HepG2 (cell line): ENCODE measurements around the gene MGA. TPM values are rescaled to one million over a fixed set of nuclear protein-coding genes. Genes with fewer than 3 reads are reported as not detected.

Source experiments
- ATAC-seq: fragments of 200-7000 bp; cut with Tn5 transposase; 3 replicates; pipeline ENCODE4 v1.9.1; 2020; ENCODE audit warnings: mild to moderate bottlenecking, moderate library complexity
- BruUV-seq: library from RNA; stranded (reverse); fragments of 400-500 nt; replicated peaks from 2 replicates; lab custom pipeline; 2021; lab: Mats Ljungman, UMichigan
- CTCF ChIA-PET: fragments of 300-600 bp; formaldehyde crosslinking; extraction: SDS; loops from one replicate; lab custom pipeline; 2021; ENCODE audit warnings: low total read pairs, inconsistent platforms, low intra/inter-chr PET ratio; lab: Yijun Ruan, JAX
- POLR2A ChIA-PET: fragments of 350-600 bp; sonication (Branson Sonifier 250); formaldehyde crosslinking; loops from one replicate; lab custom pipeline; 2020; ENCODE audit warnings: antibody characterized with exemption, inconsistent platforms; lab: Yijun Ruan, JAX
- DNase-seq: peaks from one replicate; pipeline ENCODE4 v3.0.0-alpha.2; 2015; ENCODE audit warnings: low spot score
- FAIRE-seq: peaks from 3 replicates; lab custom pipeline; 2011; peaks lifted over from hg19 to GRCh38; lab: Jason Lieb, UNC
- H2AFZ ChIP-seq: one replicate; pipeline ENCODE4 v1.6.1; 2011; ENCODE audit warnings: low read length, inconsistent platforms
- H3K27ac ChIP-seq: fragments of 300-600 bp; 3 replicates; pipeline ENCODE4 v1.8.0; 2011; ENCODE audit warnings: mixed run types, mild to moderate bottlenecking, mixed read lengths, low read length, inconsistent platforms; ENCODE audit not compliant: insufficient read depth; ENCODE audit errors: extremely low read length
- H3K27me3 ChIP-seq, 2 experiments: fragments of 200-600 bp in 1 of 2; 2 replicates in 1 of 2; 3 replicates in 1 of 2; pipeline versions ENCODE4 v1.6.0 to v1.8.0; 2011; ENCODE audit warnings: low read length in 2 of 2, mild to moderate bottlenecking in 2 of 2, moderate library complexity in 2 of 2, inconsistent platforms in 1 of 2; ENCODE audit not compliant: insufficient read depth in 2 of 2, control insufficient read depth in 1 of 2
- H3K36me3 ChIP-seq, 2 experiments: fragments of 200-600 bp in 1 of 2; replicated peaks in 1 of 2; 2 replicates in 1 of 2; 3 replicates in 1 of 2; pipeline versions ENCODE4 v1.5.1 to v1.8.0; 2011; ENCODE audit warnings: low read length in 2 of 2, inconsistent platforms in 1 of 2; ENCODE audit not compliant: insufficient read depth in 2 of 2, control insufficient read depth in 1 of 2
- H3K4me1 ChIP-seq: 2 replicates; pipeline ENCODE4 v1.5.1; 2012; ENCODE audit warnings: low read length, inconsistent platforms; ENCODE audit not compliant: insufficient read depth
- H3K4me2 ChIP-seq: 2 replicates; pipeline ENCODE4 v1.6.0; 2011; ENCODE audit warnings: low read depth, low read length, inconsistent platforms
- H3K4me3 ChIP-seq, 3 experiments: fragments of 200-600 bp in 1 of 3; sonication (generic), shearing (Covaris generic) in 1 of 3; replicated peaks in 1 of 3; 2 replicates each; pipeline ENCODE4 v1.5.1; 2011 to 2016; ENCODE audit warnings: low read length in 3 of 3, inconsistent platforms in 2 of 3, low read depth in 2 of 3, mild to moderate bottlenecking in 2 of 3, control low read depth in 1 of 3, mixed read lengths in 1 of 3; ENCODE audit not compliant: insufficient read depth in 1 of 3
- H3K79me2 ChIP-seq: one replicate; pipeline ENCODE4 v1.6.1; 2011; ENCODE audit warnings: low read length, inconsistent platforms; ENCODE audit not compliant: insufficient read depth
- H3K9ac ChIP-seq: 2 replicates; pipeline ENCODE4 v1.6.0; 2011; ENCODE audit warnings: mild to moderate bottlenecking, low read depth, low read length, inconsistent platforms; ENCODE audit not compliant: insufficient read depth
- H3K9me3 ChIP-seq: 2 replicates; pipeline ENCODE4 v1.5.1; 2012; ENCODE audit warnings: mild to moderate bottlenecking, low read length
- H4K20me1 ChIP-seq: 2 replicates; pipeline ENCODE4 v1.6.0; 2011; ENCODE audit warnings: inconsistent platforms, mild to moderate bottlenecking, low read length, moderate library complexity; ENCODE audit not compliant: insufficient read depth
- CREB1 ChIP-seq, 2 experiments: fragments of 450-650 bp in 1 of 2; IDR thresholded peaks; 2 replicates each; pipeline ENCODE4 v1.6.1; 2016 to 2017; ENCODE audit warnings: control low read depth in 1 of 2, mild to moderate bottlenecking in 1 of 2, missing compliant biosample characterization in 1 of 2, missing genetic modification characterization in 1 of 2
- CREM ChIP-seq, 2 experiments: sonication (generic) in 1 of 2; formaldehyde crosslinking in 1 of 2; IDR thresholded peaks; 2 replicates each; pipeline versions ENCODE4 v1.4.0 to v1.6.1; 2016 to 2020; ENCODE audit warnings: antibody characterized with exemption in 1 of 2, mild to moderate bottlenecking in 1 of 2, missing genetic modification reagents in 1 of 2
- EP300 ChIP-seq, 3 experiments: sonication (generic) in 1 of 3; formaldehyde crosslinking in 1 of 3; IDR thresholded peaks; 2 replicates each; pipeline versions ENCODE4 v1.5.1 to v1.6.1; 2011 to 2020; ENCODE audit warnings: low read depth in 2 of 3, low read length in 2 of 3, borderline replicate concordance in 1 of 3, improper control_type of control experiment in 1 of 3, mild to moderate bottlenecking in 1 of 3, missing genetic modification reagents in 1 of 3, moderate library complexity in 1 of 3
- RBM22 ChIP-seq: fragments of 200-400 bp; formaldehyde crosslinking; optimal IDR thresholded peaks from 2 replicates; pipeline ENCODE3; 2017; ENCODE audit warnings: mild to moderate bottlenecking, low read length, moderate library complexity
- SMARCE1 ChIP-seq: fragments of 450-650 bp; IDR thresholded peaks from 2 replicates; pipeline ENCODE4 v1.6.1; 2017; ENCODE audit warnings: borderline replicate concordance
- SP1 ChIP-seq, 2 experiments: fragments of 450-650 bp in 1 of 2; sonication (generic) in 1 of 2; formaldehyde crosslinking in 1 of 2; IDR thresholded peaks; 2 replicates each; pipeline versions ENCODE4 v1.4.0 to v1.6.1; 2016 to 2020; ENCODE audit warnings: missing genetic modification reagents in 1 of 2
- SUZ12 ChIP-seq: fragments of 150-350 bp; IDR thresholded peaks from 2 replicates; pipeline ENCODE4 v1.6.1; 2014; ENCODE audit warnings: low read depth, low read length
- TAF1 ChIP-seq: sonication (generic); formaldehyde crosslinking; IDR thresholded peaks from 2 replicates; pipeline ENCODE4 v1.4.0; 2020; ENCODE audit warnings: missing genetic modification reagents
- THAP9 ChIP-seq: sonication (generic); formaldehyde crosslinking; IDR thresholded peaks from 2 replicates; pipeline ENCODE4; 2020; ENCODE audit warnings: missing genetic modification reagents, mild to moderate bottlenecking, borderline replicate concordance
- ZNF431 ChIP-seq: sonication (generic); formaldehyde crosslinking; IDR thresholded peaks from 2 replicates; pipeline ENCODE4 v1.9.0; 2022; ENCODE audit warnings: missing genetic modification reagents, low read depth, mild to moderate bottlenecking, borderline replicate concordance
- ZNF556 ChIP-seq: sonication (generic); formaldehyde crosslinking; IDR thresholded peaks from 2 replicates; pipeline ENCODE4 v1.4.0; 2020; ENCODE audit warnings: mild to moderate bottlenecking, missing genetic modification reagents, borderline replicate concordance
- WGBS: methylation state at CpG from one replicate; pipeline ENCODE4 v1.1.6; 2017; ENCODE audit warnings: low lambda C conversion rate; 5-methylcytosine and 5-hydroxymethylcytosine counted together
- in situ Hi-C: cut with HindIII; loops from 2 replicates; pipeline ENCODE4 v1.10.0; 2017; ENCODE audit warnings: low pct_unique_long_range_greater_than_20kb; ENCODE audit not compliant: extremely low pct_ligation_motif_present
- intact Hi-C: fragments of 100-400 bp; cut with micrococcal nuclease; formaldehyde crosslinking; loops from one replicate; pipeline ENCODE4 v1.10.0; 2022; ENCODE audit not compliant: unreplicated experiment
- polyA plus RNA-seq, 8 experiments: library from polyadenylated mRNA; depleted of rRNA in 3 of 8; stranded (reverse) in 7 of 8; unstranded in 1 of 8; fragments of >200 nt; fragmentation: Illumina TruSeq in 4 of 8; extraction: Trizol in 4 of 8; gene quantifications; 2 replicates each; pipeline versions ENCODE4 v1.2.1 to v1.2.3, GENCODE V29; 2011 to 2016; ENCODE audit warnings: low read depth in 4 of 8, missing spikeins in 1 of 8, mixed read lengths in 1 of 8; ENCODE audit not compliant: insufficient read depth in 1 of 8
- total RNA-seq, 5 experiments: library from RNA; depleted of rRNA; stranded (reverse); fragments of >200 nt; fragmentation: Illumina TruSeq; extraction: Trizol; gene quantifications; 2 replicates each; pipeline ENCODE4 v1.2.3, GENCODE V29; 2016; ENCODE audit warnings: low read depth in 1 of 5

MGA gene
- total and polyA plus RNA-seq, 2 of the 13 experiments (the other 11 are each of a cell fraction or from before 2014, with no cell fraction given): 5.3 to 59.0 TPM

- Histone ChIP-seq H2AFZ (peak overlapping the region; percentile 68), H3K36me3 (no peaks in the 10 kb centered on the region), H3K9me3 (no peaks in the 10 kb centered on the region), H3K4me2 (peak overlapping the region; percentile 77), H4K20me1 (no peaks in the 10 kb centered on the region), H3K79me2 (peaks cover 28% of the 10 kb centered on the region), H3K9ac (peak overlapping the region; percentile 70), H3K27me3 (no peaks in the 10 kb centered on the region), H3K4me1 (peaks cover 26% of the 10 kb centered on the region), H3K4me3 (peak overlapping the region; percentile 23 to 63 (median 59); a peak in 5 of 6 replicates), H3K27ac (peak overlapping the region; percentile 83)
- intact Hi-C loops (loop anchor here (5.0 kb wide), 1 partner anchor 63 kb away; the partner anchor contains the start of gene TYRO3), in situ Hi-C loops (no loop called here)
- WGBS: 20% methylated on average over 11 of the region's 18 CpGs
- no peak for FAIRE-seq
- TF ChIP-seq SP1 (IDR thresholded peaks at IDR 0.05) (no peak), SP1 (CRISPR knock-in tag; IDR thresholded peaks at IDR 0.05) (no peak), EP300 (IDR thresholded peaks at IDR 0.05; ENCODE audit: low read depth in 2 of 2, low read length in 2 of 2) (no peak), EP300 (CRISPR knock-in tag; IDR thresholded peaks at IDR 0.05; ENCODE audit: borderline replicate concordance) (no peak), RBM22 (no peak), THAP9 (CRISPR knock-in tag) (no peak), TAF1 (CRISPR knock-in tag) (peak; percentile 65; the same call in 1 of the 2 replicates), ZNF431 (CRISPR knock-in tag) (no peak), CREM (IDR thresholded peaks at IDR 0.05) (0 out of 2 replicates have a peak, but pooled peaks have one; percentile 36), CREM (CRISPR knock-in tag; IDR thresholded peaks at IDR 0.05) (no peak), ZNF556 (0 out of 2 replicates have a peak, but pooled peaks have one; percentile 60), CREB1 (IDR thresholded peaks at IDR 0.05) (no peak), CREB1 (CRISPR knock-in tag; IDR thresholded peaks at IDR 0.05) (peak; percentile 69; the same call in 1 of the 2 replicates), SUZ12 (peak; percentile 10; the same call in 1 of the 2 replicates), SMARCE1 (no peak)
- POLR2A ChIA-PET: interaction anchor here (0.6 to 2.0 kb wide), 14 partner anchors 10 to 153 kb away, joined by 3 to 17 read pairs (median 4); partner anchors contain the start of genes MAPKBP1, MGA and RPAP1
- ATAC-seq: no peak
- no peak for DNase-seq
- TSS peak; percentile 96 for BruUV-seq
- CTCF ChIA-PET: no interaction called here
Observed at GRCh38 chr15:41620536-41621199, 39.5 kb upstream of the MGA start.
